Endothelial cell of umbilical vein (primary cell): ENCODE data around the gene GDF11. TPM values are rescaled to one million over a fixed set of nuclear protein-coding genes. Genes with fewer than 3 reads are reported as not detected.

Experiments used
- BruUV-seq: library from RNA; stranded (reverse); fragments of 400-500 nt; replicated peaks from 2 replicates; lab custom pipeline; 2021; lab: Mats Ljungman, UMichigan
- CTCF ChIA-PET: fragments of 300-600, 350-600 bp; sonication (Branson Sonifier 250); formaldehyde crosslinking; loops from one replicate; lab custom pipeline; 2021; ENCODE audit warnings: antibody characterized with exemption, inconsistent platforms; lab: Charles Lee
- POLR2A ChIA-PET: fragments of 300-600, 350-600 bp; sonication (Branson Sonifier 250); formaldehyde crosslinking; loops from one replicate; lab custom pipeline; 2021; ENCODE audit warnings: antibody characterized with exemption, inconsistent platforms; lab: Charles Lee
- DNase-seq: peaks from one replicate; pipeline ENCODE4 v3.0.0-alpha.2; 2011; ENCODE audit warnings: low read depth, low spot score
- FAIRE-seq: peaks from 2 replicates; lab custom pipeline; 2011; peaks lifted over from hg19 to GRCh38; lab: Jason Lieb, UNC
- H2AFZ ChIP-seq: 2 replicates; pipeline ENCODE4 v1.6.0; 2012; ENCODE audit warnings: low read depth, low read length, control low read depth, inconsistent platforms
- H3K27ac ChIP-seq: 2 replicates; pipeline ENCODE4 v1.5.1; 2011; ENCODE audit warnings: low read depth, mild to moderate bottlenecking, control low read depth, low read length, moderate library complexity; ENCODE audit not compliant: insufficient read depth
- H3K27me3 ChIP-seq, 2 experiments: 2 replicates each; pipeline versions ENCODE4 v1.6.0 to v1.6.1; 2011; ENCODE audit warnings: low read length in 2 of 2, mixed read lengths in 1 of 2; ENCODE audit not compliant: control insufficient read depth in 2 of 2, insufficient read depth in 2 of 2
- H3K36me3 ChIP-seq, 2 experiments: 2 replicates in 1 of 2; 3 replicates in 1 of 2; pipeline ENCODE4 v1.5.1; 2011; ENCODE audit warnings: low read length in 2 of 2, mild to moderate bottlenecking in 1 of 2, moderate library complexity in 1 of 2; ENCODE audit not compliant: control insufficient read depth in 2 of 2, insufficient read depth in 2 of 2; ENCODE audit errors: extremely low read depth in 1 of 2
- H3K4me1 ChIP-seq: 3 replicates; pipeline ENCODE4 v1.5.1; 2011; ENCODE audit warnings: mild to moderate bottlenecking, low read length; ENCODE audit not compliant: control insufficient read depth, insufficient read depth; ENCODE audit errors: extremely low read depth
- H3K4me2 ChIP-seq: 2 replicates; pipeline ENCODE4 v1.6.1; 2011; ENCODE audit warnings: low read length, control low read depth, mixed read lengths; ENCODE audit not compliant: insufficient read depth
- H3K4me3 ChIP-seq, 3 experiments: fragments of 200-600 bp in 1 of 3; sonication (generic), shearing (Covaris generic) in 1 of 3; replicated peaks in 1 of 3; 2 replicates each; pipeline ENCODE4 v1.5.1; 2011 to 2016; ENCODE audit warnings: control low read depth in 3 of 3, low read length in 3 of 3, mild to moderate bottlenecking in 2 of 3, inconsistent platforms in 1 of 3, low read depth in 1 of 3, moderate library complexity in 1 of 3; ENCODE audit not compliant: insufficient read depth in 1 of 3
- H3K79me2 ChIP-seq: 2 replicates; pipeline ENCODE4 v1.6.0; 2012; ENCODE audit warnings: low read length, inconsistent platforms; ENCODE audit not compliant: control insufficient read depth, insufficient read depth
- H3K9ac ChIP-seq: replicated peaks from 2 replicates; pipeline ENCODE3; 2011; ENCODE audit warnings: low read length, control low read depth; ENCODE audit not compliant: insufficient read depth; ENCODE audit errors: extremely low read depth
- H3K9me1 ChIP-seq: replicated peaks from 3 replicates; pipeline ENCODE4 v1.6.0; 2011; ENCODE audit warnings: mild to moderate bottlenecking, low read length; ENCODE audit not compliant: control insufficient read depth, insufficient read depth; ENCODE audit errors: extremely low read depth
- H3K9me3 ChIP-seq: replicated peaks from 2 replicates; pipeline ENCODE4 v1.5.1; 2012; ENCODE audit warnings: low read length, inconsistent platforms; ENCODE audit not compliant: control insufficient read depth, insufficient read depth
- H4K20me1 ChIP-seq: replicated peaks from 2 replicates; pipeline ENCODE3; 2011; ENCODE audit warnings: mild to moderate bottlenecking, low read length; ENCODE audit not compliant: control insufficient read depth, insufficient read depth; ENCODE audit errors: extremely low read depth
- CTCF ChIP-seq, 2 donors: IDR thresholded peaks; 1 replicate in 1 of 2; 2 replicates in 1 of 2; pipeline ENCODE4 v1.5.1; 2011; ENCODE audit warnings: low read length in 2 of 2, mild to moderate bottlenecking in 2 of 2, moderate library complexity in 2 of 2, control low read depth in 1 of 2, inconsistent platforms in 1 of 2, low read depth in 1 of 2; ENCODE audit not compliant: insufficient read depth in 1 of 2; ENCODE audit errors: extremely low read depth in 1 of 2
- EZH2 ChIP-seq: IDR thresholded peaks from 2 replicates; pipeline ENCODE4 v1.6.1; 2012; ENCODE audit warnings: borderline replicate concordance, low read depth, mild to moderate bottlenecking, moderate library complexity, low read length, inconsistent platforms; ENCODE audit not compliant: severe bottlenecking
- FOS ChIP-seq: IDR thresholded peaks from 2 replicates; pipeline ENCODE4 v1.6.1; 2011; ENCODE audit warnings: mild to moderate bottlenecking, low read length, moderate library complexity, borderline replicate concordance; ENCODE audit not compliant: insufficient read depth
- GATA2 ChIP-seq: IDR thresholded peaks from 2 replicates; pipeline ENCODE4 v1.7.0; 2011; ENCODE audit warnings: low read depth, mild to moderate bottlenecking, moderate library complexity, mixed read lengths, low read length; ENCODE audit not compliant: insufficient read length, insufficient read depth
- JUN ChIP-seq: IDR thresholded peaks from 2 replicates; pipeline ENCODE4 v1.6.1; 2011; ENCODE audit warnings: borderline replicate concordance, low read depth; ENCODE audit not compliant: insufficient read length, insufficient read depth
- MAX ChIP-seq: IDR thresholded peaks from 2 replicates; pipeline ENCODE4 v1.6.1; 2011; ENCODE audit not compliant: insufficient read depth, insufficient read length
- MYC ChIP-seq: IDR thresholded peaks from one replicate; pipeline ENCODE4 v1.6.1; 2011; ENCODE audit warnings: mild to moderate bottlenecking, low read depth, low read length
- POLR2A ChIP-seq: IDR thresholded peaks from 2 replicates; pipeline ENCODE4 v1.6.1; 2012; ENCODE audit warnings: low read depth, mild to moderate bottlenecking, control low read depth, low read length
- POLR2AphosphoS5 ChIP-seq: IDR thresholded peaks from 2 replicates; pipeline ENCODE4 v1.6.1; 2012; ENCODE audit warnings: low read depth, mild to moderate bottlenecking, control low read depth, low read length, moderate library complexity; ENCODE audit not compliant: insufficient read depth
- dilution Hi-C: fragments of 300-500 bp; cut with MboI; formaldehyde crosslinking; loops from one replicate; pipeline ENCODE4 v1.15.0; 2019; ENCODE audit warnings: low sequenced_read_pairs; ENCODE audit not compliant: extremely low pct_ligation_motif_present
- intact Hi-C: fragments of 100-400 bp; cut with micrococcal nuclease; formaldehyde crosslinking; loops from one replicate; pipeline ENCODE4 v1.10.0; 2022
- polyA plus RNA-seq, 4 experiments: library from polyadenylated mRNA; depleted of rRNA in 3 of 4; stranded (reverse) in 3 of 4; unstranded in 1 of 4; fragments of >200 nt; gene quantifications; 2 replicates each; pipeline versions ENCODE4 v1.2.1 to v1.2.3, GENCODE V29; 2011 to 2012; ENCODE audit warnings: missing spikeins in 1 of 4
- total RNA-seq: library from RNA; stranded (reverse); gene quantifications from 2 replicates; pipeline ENCODE4 v1.2.3, GENCODE V29; 2021

GDF11 gene
- total and polyA plus RNA-seq, 2 donors (not counting 3 experiments of a cell fraction or from before 2014, with no cell fraction given): 10.0 to 18.7 TPM

GRCh38 chr12:55702861-55703260 lies 40.1 kb upstream of the GDF11 start:
- no peaks in the 10 kb centered on the region for H3K9me1 ChIP-seq
- no TSS peak for BruUV-seq
- ChIA-PET CTCF (no interaction called here), POLR2A (no interaction called here)
- no peaks in the 10 kb centered on the region for H3K4me1 ChIP-seq
- TF ChIP-seq POLR2AphosphoS5 (no peak), GATA2 (no peak), CTCF (IDR thresholded peaks at IDR 0.05; ENCODE audit: extremely low read depth in 1 of 2, insufficient read depth in 1 of 2, low read depth in 1 of 2, low read length in 2 of 2) (no peak), JUN (no peak), POLR2A (no peak), MYC (no peak), FOS (no peak), MAX (no peak), EZH2 (no peak)
- H3K27ac ChIP-seq: no peak overlapping the region
- no peaks in the 10 kb centered on the region for H3K36me3 ChIP-seq
- no peak overlapping the region for H3K4me3 ChIP-seq
- intact Hi-C loops: loop anchor here (5.0 kb wide), 1 partner anchor 41 kb away; no protein-coding TSS in a partner anchor
- no peak overlapping the region for H2AFZ ChIP-seq
- H3K9me3 ChIP-seq: no peaks in the 10 kb centered on the region
- no peak overlapping the region for H3K4me2 ChIP-seq
- no peak overlapping the region for H3K9ac ChIP-seq
- no peaks in the 10 kb centered on the region for H3K79me2 ChIP-seq
- dilution Hi-C loops: no loop called here
- FAIRE-seq (no peak), DNase-seq (no peak)
- no peaks in the 10 kb centered on the region for H4K20me1 ChIP-seq
- H3K27me3 ChIP-seq: peaks cover 15 to 20% of the 10 kb centered on the region in 2 experiments
